ENCODE data around the gene STK17B. TPM values are rescaled to one million over a fixed set of nuclear protein-coding genes. Genes with fewer than 3 reads are reported as not detected.
A peak's percentile ranks its signal among the peaks of the same experiment; 100 is the strongest.
"Not testable (repeated sequence)": the region's sequence is repeated elsewhere in the genome, so short reads cannot be mapped to it uniquely, and the experiment has no call there.

STK17B gene
- total RNA-seq, 1 donor from 2014 or later: 7.9 TPM

GRCh38 chr2:196113061-196113974 lies 58.1 kb downstream of the STK17B start:
- no peak for DNase-seq (ENCODE audit: low read depth in 2 of 2)

- no peak for DNase-seq (ENCODE audit: low read depth in 2 of 2)
These were observed 58.9 kb downstream of the STK17B start for GRCh38 chr2:196112418-196113034.

GRCh38 chr2:196108604-196109003 lies 62.8 kb downstream of the STK17B start:
- DNase-seq (ENCODE audit: low read depth in 2 of 2): no peak

GRCh38 chr2:196105951-196106350 lies 65.4 kb downstream of the STK17B start:
- DNase-seq (ENCODE audit: low read depth in 2 of 2): peak; percentile 24 to 60

- DNase-seq (ENCODE audit: low read depth in 2 of 2): no peak
These were observed 67.3 kb downstream of the STK17B start for GRCh38 chr2:196104066-196104465.

DNA sequence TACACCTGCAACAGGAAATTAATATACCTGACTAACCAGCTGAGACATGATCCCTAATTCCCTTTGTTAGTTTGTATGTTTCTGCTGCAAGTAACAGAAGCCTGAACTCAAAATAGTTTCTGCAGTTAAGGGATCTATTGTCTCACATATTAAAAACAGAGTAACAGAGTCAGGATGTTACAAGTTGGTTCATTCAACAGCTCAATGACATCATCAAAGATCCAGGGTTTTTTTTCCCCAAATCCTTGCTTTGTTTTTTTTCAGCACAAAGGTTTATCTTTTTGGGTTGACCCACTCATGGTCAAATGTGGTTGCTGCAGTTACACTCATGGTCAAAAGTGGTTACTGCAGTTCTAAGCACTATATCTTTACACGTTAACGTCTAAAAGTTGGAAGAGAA lies 67.8 kb downstream of the STK17B start:
- DNase-seq (ENCODE audit: low read depth in 2 of 2): no peak

- DNase-seq (ENCODE audit: low read depth in 2 of 2): peak in 1 of 2 donors; percentile 21
These were observed 69.9 kb downstream of the STK17B start for GRCh38 chr2:196101325-196101991.

DNA sequence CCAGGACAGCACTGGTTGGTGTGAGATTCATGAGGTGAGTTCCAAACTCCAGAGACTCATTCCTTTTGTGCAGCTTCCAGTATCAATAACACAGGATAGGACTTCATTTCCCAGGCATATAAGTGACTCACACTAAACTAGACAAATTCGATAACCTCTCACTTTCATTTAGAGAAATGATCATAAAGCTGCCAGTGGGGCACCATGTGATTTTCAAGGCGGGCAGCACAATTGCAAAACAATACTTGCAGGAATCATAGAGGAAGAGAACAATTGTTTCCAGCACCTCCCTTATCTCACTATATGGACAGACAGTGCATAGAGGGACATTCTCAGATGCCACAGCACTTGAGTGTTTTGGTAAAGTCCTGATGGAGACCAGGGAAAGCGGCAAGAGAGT lies 71.5 kb downstream of the STK17B start:
- DNase-seq (ENCODE audit: low read depth in 2 of 2): peak; percentile 4 to 9

- no peak for DNase-seq (ENCODE audit: low read depth in 2 of 2)
These were observed 73.3 kb downstream of the STK17B start for GRCh38 chr2:196097864-196098660.

- no peak for DNase-seq (ENCODE audit: low read depth in 2 of 2)
These were observed 74.2 kb downstream of the STK17B start for GRCh38 chr2:196096982-196097745.

- DNase-seq (ENCODE audit: low read depth in 2 of 2): no peak
These were observed 75.1 kb downstream of the STK17B start for GRCh38 chr2:196096264-196096663.

- DNase-seq (ENCODE audit: low read depth in 2 of 2): not testable (repeated sequence)
These were observed 81.9 kb downstream of the STK17B start for GRCh38 chr2:196089448-196089847.

DNA sequence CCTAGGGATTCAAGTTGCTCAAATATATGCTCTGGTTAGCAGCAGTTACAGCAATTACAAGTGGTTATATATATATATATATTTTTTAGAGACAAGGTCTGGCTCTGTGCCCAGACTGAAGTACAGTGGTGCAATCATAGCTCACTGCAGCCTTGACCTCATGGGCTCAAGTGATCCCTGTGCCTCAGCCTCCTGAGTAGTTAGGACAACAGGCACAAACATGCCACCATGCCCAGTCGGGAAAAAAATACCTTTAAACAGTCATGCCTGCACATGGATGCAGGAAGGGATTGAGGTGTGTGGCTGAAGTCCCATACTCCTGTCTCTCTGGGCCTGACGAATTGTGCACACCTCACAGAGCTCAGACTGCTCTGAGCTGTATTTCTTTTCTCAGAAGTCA lies 83.2 kb downstream of the STK17B start:
- peak in 1 of 2 donors; percentile 9 for DNase-seq (ENCODE audit: low read depth in 2 of 2)

GRCh38 chr2:196086517-196087368 lies 84.6 kb downstream of the STK17B start:
- no peak for DNase-seq (ENCODE audit: low read depth in 2 of 2)

DNA sequence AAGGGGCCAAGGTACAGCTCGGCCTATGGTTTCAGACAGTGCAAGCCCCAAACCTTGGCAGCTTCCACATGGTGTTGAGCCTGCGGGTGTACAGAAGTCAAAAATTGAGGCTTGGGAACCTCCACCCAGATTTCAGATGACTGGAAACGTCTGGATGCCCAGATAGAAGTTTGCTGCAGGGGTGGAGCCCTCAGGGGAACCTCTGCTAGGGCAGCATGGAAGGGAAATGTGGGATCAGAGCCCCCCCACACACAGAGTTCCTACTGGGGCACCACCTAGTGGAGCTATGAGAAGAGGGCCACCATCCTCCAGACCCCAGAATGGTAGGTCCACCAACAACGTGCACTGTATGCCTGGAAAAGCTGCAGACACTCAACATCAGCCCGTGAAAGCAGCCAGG lies 87.8 kb downstream of the STK17B start:
- DNase-seq (ENCODE audit: low read depth in 2 of 2): no peak

Other genes starting within 250 kb of the STK17B start
- gene DNAH7, start 102.7 kb downstream of the STK17B start, total RNA-seq: under 0.01 TPM in 1 of 2 replicates, not detected in the other